SK-N-SH (cell line): ENCODE results near the gene ADAMTS15. TPM values are rescaled to one million over a fixed set of nuclear protein-coding genes. Genes with fewer than 3 reads are reported as not detected.

Experiments
- CTCF ChIA-PET: fragments of 300-600, 350-600 bp; formaldehyde crosslinking; extraction: SDS; loops from one replicate; lab custom pipeline; 2021; lab: Yijun Ruan, JAX
- POLR2A ChIA-PET: fragments of 350-600 bp; sonication (Branson Sonifier 250); formaldehyde crosslinking; extraction: SDS; loops from one replicate; lab custom pipeline; 2020; ENCODE audit warnings: antibody characterized with exemption, inconsistent platforms; lab: Yijun Ruan, JAX
- DNase-seq: peaks from one replicate; pipeline ENCODE4 v3.0.0; 2012
- H2AFZ ChIP-seq: fragments of 200-600 bp; sonication (generic); 2 replicates; pipeline ENCODE4 v1.8.1; 2016; ENCODE audit warnings: antibody characterized with exemption, mild to moderate bottlenecking, low read depth
- H3F3A ChIP-seq: fragments of 200-600 bp; sonication (generic); replicated peaks from 2 replicates; pipeline ENCODE3; 2016; ENCODE audit warnings: antibody characterized with exemption, mild to moderate bottlenecking; ENCODE audit not compliant: insufficient read depth
- H3K27ac ChIP-seq, 2 experiments: fragments of 200-500 bp in 1 of 2; fragments of 200-600 bp in 1 of 2; sonication (Bioruptor generic) in 1 of 2; sonication (generic), shearing (Covaris generic) in 1 of 2; 2 replicates each; pipeline versions ENCODE4 v1.5.1 to v1.6.1; 2014 to 2016; ENCODE audit warnings: low read depth in 2 of 2, inconsistent platforms in 1 of 2, low read length in 1 of 2, mild to moderate bottlenecking in 1 of 2, mixed read lengths in 1 of 2
- H3K27me3 ChIP-seq: fragments of 200-600 bp; sonication (generic), shearing (Covaris generic); 2 replicates; pipeline ENCODE4 v1.6.1; 2016; ENCODE audit warnings: mixed run types; ENCODE audit not compliant: insufficient read depth
- H3K36me3 ChIP-seq, 2 experiments: fragments of 200-500 bp in 1 of 2; fragments of 200-600 bp in 1 of 2; sonication (Bioruptor generic) in 1 of 2; sonication (generic) in 1 of 2; replicated peaks in 1 of 2; 2 replicates each; pipeline versions ENCODE3 to v1.5.1; 2014 to 2016; ENCODE audit warnings: low read length in 1 of 2, mild to moderate bottlenecking in 1 of 2; ENCODE audit not compliant: insufficient read depth in 2 of 2, control insufficient read depth in 1 of 2
- H3K4me1 ChIP-seq, 2 experiments: fragments of 200-500 bp in 1 of 2; fragments of 200-600 bp in 1 of 2; sonication (Bioruptor generic) in 1 of 2; sonication (generic), shearing (Covaris generic) in 1 of 2; 2 replicates each; pipeline versions ENCODE4 v1.5.1 to v1.6.1; 2014 to 2016; ENCODE audit warnings: low read depth in 1 of 2, low read length in 1 of 2, mixed run types in 1 of 2; ENCODE audit not compliant: insufficient read depth in 2 of 2, control insufficient read depth in 1 of 2
- H3K4me2 ChIP-seq: fragments of 200-600 bp; sonication (generic), shearing (Covaris generic); 2 replicates; pipeline ENCODE4 v1.6.1; 2017; ENCODE audit warnings: mixed run types
- H3K4me3 ChIP-seq, 2 experiments: fragments of 200-500 bp in 1 of 2; fragments of 200-600 bp in 1 of 2; sonication (Bioruptor generic) in 1 of 2; sonication (generic), shearing (Covaris generic) in 1 of 2; 2 replicates each; pipeline versions ENCODE4 v1.5.1 to v1.8.1; 2014 to 2016; ENCODE audit warnings: low read depth in 2 of 2, inconsistent platforms in 1 of 2, low read length in 1 of 2, mild to moderate bottlenecking in 1 of 2, mixed read lengths in 1 of 2, moderate library complexity in 1 of 2
- H3K79me2 ChIP-seq: fragments of 200-600 bp; sonication (generic); 2 replicates; pipeline ENCODE4 v1.8.1; 2017; ENCODE audit warnings: mild to moderate bottlenecking; ENCODE audit not compliant: insufficient read depth
- H3K9ac ChIP-seq: fragments of 200-600 bp; sonication (generic); 2 replicates; pipeline ENCODE4 v1.6.1; 2017; ENCODE audit warnings: mixed run types
- H3K9me2 ChIP-seq: fragments of 200-600 bp; sonication (generic); 2 replicates; pipeline ENCODE4 v1.6.1; 2017; ENCODE audit warnings: mixed run types
- H3K9me3 ChIP-seq: fragments of 200-600 bp; sonication (generic); 2 replicates; pipeline ENCODE4 v1.6.1; 2017; ENCODE audit warnings: mixed run types, mild to moderate bottlenecking, moderate library complexity
- H4K20me1 ChIP-seq: fragments of 200-600 bp; sonication (generic); 2 replicates; pipeline ENCODE4 v1.6.1; 2017; ENCODE audit warnings: mild to moderate bottlenecking, mixed run types; ENCODE audit not compliant: insufficient read depth
- CTCF ChIP-seq: fragments of 200-600 bp; sonication (generic); IDR thresholded peaks from 2 replicates; pipeline ENCODE4 v1.6.1; 2017; ENCODE audit warnings: antibody characterized with exemption, mild to moderate bottlenecking, moderate library complexity
- ELF1 ChIP-seq: IDR thresholded peaks from 2 replicates; pipeline ENCODE4 v1.4.0; 2012
- FOSL2 ChIP-seq: IDR thresholded peaks from 2 replicates; pipeline ENCODE4 v1.4.0; 2012; ENCODE audit warnings: low read depth, mild to moderate bottlenecking, moderate library complexity, borderline replicate concordance
- FOXM1 ChIP-seq: IDR thresholded peaks from 2 replicates; pipeline ENCODE4 v1.4.0; 2012; ENCODE audit warnings: low read depth, mild to moderate bottlenecking
- IRF3 ChIP-seq: fragments of 150-350 bp; IDR thresholded peaks from 2 replicates; pipeline ENCODE4 v1.6.1; 2016; ENCODE audit warnings: mild to moderate bottlenecking, low read depth, low read length
- MAX ChIP-seq: IDR thresholded peaks from 2 replicates; pipeline ENCODE4 v1.4.0; 2012; ENCODE audit warnings: low read depth
- NFIC ChIP-seq: IDR thresholded peaks from 2 replicates; pipeline ENCODE4 v1.4.0; 2012; ENCODE audit warnings: borderline replicate concordance
- NRF1 ChIP-seq: IDR thresholded peaks from 2 replicates; pipeline ENCODE4 v1.6.1; 2012; ENCODE audit warnings: low read depth, mild to moderate bottlenecking, low read length
- POLR2AphosphoS5 ChIP-seq: IDR thresholded peaks from 2 replicates; pipeline ENCODE4 v1.6.1; 2012; ENCODE audit warnings: low read depth, low read length
- RXRA ChIP-seq: IDR thresholded peaks from 2 replicates; pipeline ENCODE4 v1.4.0; 2012; ENCODE audit warnings: low read depth, mild to moderate bottlenecking, borderline replicate concordance
- SIN3A ChIP-seq: IDR thresholded peaks from 2 replicates; pipeline ENCODE4 v1.6.1; 2012; ENCODE audit warnings: low read depth, mild to moderate bottlenecking, low read length, moderate library complexity, borderline replicate concordance
- TAF1 ChIP-seq: IDR thresholded peaks from 2 replicates; pipeline ENCODE4 v1.6.1; 2012; ENCODE audit warnings: low read depth, mild to moderate bottlenecking, low read length, moderate library complexity, borderline replicate concordance
- WGBS: methylation state at CpG from one replicate; pipeline ENCODE4 v1.1.6; 2017; ENCODE audit warnings: low lambda C conversion rate; 5-methylcytosine and 5-hydroxymethylcytosine counted together
- polyA plus RNA-seq, 3 experiments: library from polyadenylated mRNA; depleted of rRNA; stranded (reverse); fragments of >200 nt; gene quantifications; 2 replicates each; pipeline ENCODE4 v1.2.3, GENCODE V29; 2012

The ADAMTS15 gene
- polyA plus RNA-seq, 1 of the 3 experiments (the other 2 are of a cell fraction), result 1.1 TPM

- no peak overlapping the region for H3K4me3 ChIP-seq
- no peak overlapping the region for H2AFZ ChIP-seq
- no peak overlapping the region for H3K27ac ChIP-seq
- peaks cover 59% of the 10 kb centered on the region for H3K27me3 ChIP-seq
- no peak overlapping the region for H3K9ac ChIP-seq
- H3K4me2 ChIP-seq, result 0 out of 2 replicates have a peak overlapping the region, but pooled peaks have one; percentile 56
- peaks cover 3% of the 10 kb centered on the region for H3F3A ChIP-seq
- no peaks in the 10 kb centered on the region for H3K9me3 ChIP-seq
- WGBS, result 60% methylated on average over 1 of the region's 2 CpGs
- CTCF ChIA-PET, result interaction anchor here (1.5 to 25.8 kb wide), 5 partner anchors 11 to 466 kb away, joined by 3 to 747 read pairs (median 6); no protein-coding TSS in a partner anchor
- DNase-seq, result no peak
- no peaks in the 10 kb centered on the region; a peak in 1 of 4 replicates for H3K4me1 ChIP-seq
- no peak for TF ChIP-seq FOSL2
- no peak for TF ChIP-seq NFIC
- no peak for TF ChIP-seq MAX
- no peak for TF ChIP-seq RXRA
- no peak for TF ChIP-seq ELF1
- no peak for TF ChIP-seq NRF1
- TF ChIP-seq CTCF, result no peak
- H3K79me2 ChIP-seq, result no peaks in the 10 kb centered on the region
- H3K9me2 ChIP-seq, result no peaks in the 10 kb centered on the region
- POLR2A ChIA-PET, result no interaction called here
- no peaks in the 10 kb centered on the region for H3K36me3 ChIP-seq
- no peaks in the 10 kb centered on the region for H4K20me1 ChIP-seq
Measured at GRCh38 chr11:130429120-130429681, 19.2 kb upstream of the ADAMTS15 start.

- Histone ChIP-seq H3K36me3 (no peaks in the 10 kb centered on the region), H3K9me3 (no peaks in the 10 kb centered on the region), H3K27ac (no peak overlapping the region), H3K9me2 (no peaks in the 10 kb centered on the region), H3K79me2 (no peaks in the 10 kb centered on the region), H3K4me3 (no peak overlapping the region), H3K4me2 (no peak overlapping the region), H2AFZ (no peak overlapping the region), H3K27me3 (peaks cover 51% of the 10 kb centered on the region), H3K4me1 (no peaks in the 10 kb centered on the region; a peak in 1 of 4 replicates), H3F3A (peaks cover 3% of the 10 kb centered on the region), H4K20me1 (no peaks in the 10 kb centered on the region), H3K9ac (no peak overlapping the region)
- WGBS, result 39% methylated on average over 3 of the region's 3 CpGs
- CTCF ChIA-PET, result interaction anchor here (1.5 to 25.8 kb wide), 6 partner anchors 13 to 465 kb away, joined by 3 to 747 read pairs (median 10); no protein-coding TSS in a partner anchor
- POLR2A ChIA-PET, result no interaction called here
- TF ChIP-seq SIN3A (no peak), IRF3 (no peak), FOXM1 (no peak), RXRA (no peak), POLR2AphosphoS5 (no peak), TAF1 (no peak)
- DNase-seq, result no peak
Measured at GRCh38 chr11:130429983-130430382, 18.5 kb upstream of the ADAMTS15 start.
